Cardiac fibroblast (primary cell): ENCODE data around the gene TPCN2.

Experiments used
- DNase-seq, 2 donors: peaks; one replicate each; pipeline versions ENCODE4 v3.0.0 to v3.0.0-alpha.2; 2010; ENCODE audit warnings: low read depth in 2 of 2
- H3K4me3 ChIP-seq, 2 donors: replicated peaks in 1 of 2; 1 replicate in 1 of 2; 2 replicates in 1 of 2; pipeline ENCODE4 v1.5.1; 2011; ENCODE audit warnings: low read depth in 2 of 2, low read length in 2 of 2, mild to moderate bottlenecking in 2 of 2, moderate library complexity in 1 of 2
- TF ChIP-seq, protein P1 (sequence below): IDR thresholded peaks from one replicate; pipeline ENCODE4 v1.5.1; 2011; ENCODE audit warnings: low read depth, mild to moderate bottlenecking, low read length, inconsistent platforms

Gene TPCN2

GRCh38 chr11:69005631-69006368 is 42.9 kb upstream of the TPCN2 start:
- DNase-seq: no peak
- H3K4me3 ChIP-seq: no peak overlapping the region
- TF ChIP-seq, protein P1, sequence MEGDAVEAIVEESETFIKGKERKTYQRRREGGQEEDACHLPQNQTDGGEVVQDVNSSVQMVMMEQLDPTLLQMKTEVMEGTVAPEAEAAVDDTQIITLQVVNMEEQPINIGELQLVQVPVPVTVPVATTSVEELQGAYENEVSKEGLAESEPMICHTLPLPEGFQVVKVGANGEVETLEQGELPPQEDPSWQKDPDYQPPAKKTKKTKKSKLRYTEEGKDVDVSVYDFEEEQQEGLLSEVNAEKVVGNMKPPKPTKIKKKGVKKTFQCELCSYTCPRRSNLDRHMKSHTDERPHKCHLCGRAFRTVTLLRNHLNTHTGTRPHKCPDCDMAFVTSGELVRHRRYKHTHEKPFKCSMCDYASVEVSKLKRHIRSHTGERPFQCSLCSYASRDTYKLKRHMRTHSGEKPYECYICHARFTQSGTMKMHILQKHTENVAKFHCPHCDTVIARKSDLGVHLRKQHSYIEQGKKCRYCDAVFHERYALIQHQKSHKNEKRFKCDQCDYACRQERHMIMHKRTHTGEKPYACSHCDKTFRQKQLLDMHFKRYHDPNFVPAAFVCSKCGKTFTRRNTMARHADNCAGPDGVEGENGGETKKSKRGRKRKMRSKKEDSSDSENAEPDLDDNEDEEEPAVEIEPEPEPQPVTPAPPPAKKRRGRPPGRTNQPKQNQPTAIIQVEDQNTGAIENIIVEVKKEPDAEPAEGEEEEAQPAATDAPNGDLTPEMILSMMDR: no peak

GRCh38 chr11:69006816-69007215 is 41.9 kb upstream of the TPCN2 start:
- no peak overlapping the region for H3K4me3 ChIP-seq
- TF ChIP-seq, protein P1: no peak
- DNase-seq: no peak

DNA sequence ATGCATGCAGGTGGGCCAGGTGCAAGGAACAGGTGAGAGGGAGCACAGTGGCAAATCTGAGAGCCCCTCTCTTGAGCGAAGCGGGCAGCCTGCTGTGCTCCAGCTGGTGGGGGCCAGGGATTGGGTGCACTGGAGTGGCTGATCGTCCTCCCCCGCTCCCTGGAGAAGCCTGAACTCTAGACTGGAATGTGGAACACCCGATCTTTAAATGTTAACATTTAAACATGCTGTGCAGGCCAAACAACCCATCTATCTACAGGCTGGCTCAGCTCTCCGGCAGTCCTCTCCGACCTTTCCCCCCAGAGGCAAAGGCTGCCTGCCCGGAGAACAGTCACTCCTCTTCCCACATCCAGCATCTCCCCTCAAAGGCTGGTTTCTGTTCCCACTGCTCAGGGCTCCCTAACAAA is 40.8 kb upstream of the TPCN2 start:
- TF ChIP-seq, protein P1: no peak
- H3K4me3 ChIP-seq: no peak overlapping the region
- DNase-seq: peak in 1 of 2 donors; percentile 25

DNA sequence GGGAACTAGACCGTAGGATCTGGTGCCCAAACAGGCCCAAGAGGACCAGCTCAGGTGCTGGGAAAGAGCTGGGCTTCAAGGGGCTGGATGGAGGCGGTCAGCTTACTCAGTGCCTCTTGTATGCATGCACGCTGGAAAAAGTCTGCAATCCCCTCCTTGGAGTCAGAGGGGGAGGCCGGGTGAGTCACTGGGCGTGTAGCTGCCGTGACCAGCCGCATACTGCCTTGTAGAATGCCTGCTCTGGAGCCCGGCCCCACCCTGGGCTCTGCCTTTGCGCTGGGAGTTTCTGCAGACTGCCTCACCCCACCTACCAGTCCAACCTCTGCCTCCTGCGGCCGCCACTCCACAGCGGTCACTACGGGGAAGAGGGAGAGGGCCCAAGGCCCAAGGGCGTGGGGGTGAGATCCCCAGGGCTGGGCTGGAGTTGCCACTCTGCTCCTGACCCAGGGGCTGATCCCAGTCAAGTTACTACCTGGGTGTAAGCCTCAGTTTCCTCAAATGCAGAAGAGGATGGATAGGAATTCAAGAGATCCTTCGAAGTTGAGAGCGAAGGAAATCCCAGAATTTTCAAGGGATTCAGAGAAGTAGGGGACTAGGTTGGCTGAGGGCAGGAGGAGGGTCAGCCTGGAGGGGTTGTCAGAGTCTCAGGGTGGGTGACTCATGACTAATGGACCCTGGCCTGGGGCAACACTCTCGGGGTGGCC is 39.8 kb upstream of the TPCN2 start:
- TF ChIP-seq, protein P1: no peak
- no peak overlapping the region for H3K4me3 ChIP-seq
- peak; percentile 94 to 97 for DNase-seq

GRCh38 chr11:69009441-69010211 is 39.1 kb upstream of the TPCN2 start:
- DNase-seq: no peak
- TF ChIP-seq, protein P1: no peak
- no peak overlapping the region for H3K4me3 ChIP-seq

- TF ChIP-seq, protein P1: no peak
- peak overlapping the region; percentile 5 to 26 for H3K4me3 ChIP-seq
- DNase-seq: no peak
Observed at GRCh38 chr11:69010361-69010891, 38.3 kb upstream of the TPCN2 start.
